Measurements from ENCODE around the gene RNF31. TPM values are rescaled to one million over a fixed set of nuclear protein-coding genes. Genes with fewer than 3 reads are reported as not detected.

RNF31 gene
- total and polyA plus RNA-seq, 2 of the 13 experiments (the other 11 are each of a cell fraction or from before 2014, with no cell fraction given) = 48.2 to 86.8 TPM

DNA sequence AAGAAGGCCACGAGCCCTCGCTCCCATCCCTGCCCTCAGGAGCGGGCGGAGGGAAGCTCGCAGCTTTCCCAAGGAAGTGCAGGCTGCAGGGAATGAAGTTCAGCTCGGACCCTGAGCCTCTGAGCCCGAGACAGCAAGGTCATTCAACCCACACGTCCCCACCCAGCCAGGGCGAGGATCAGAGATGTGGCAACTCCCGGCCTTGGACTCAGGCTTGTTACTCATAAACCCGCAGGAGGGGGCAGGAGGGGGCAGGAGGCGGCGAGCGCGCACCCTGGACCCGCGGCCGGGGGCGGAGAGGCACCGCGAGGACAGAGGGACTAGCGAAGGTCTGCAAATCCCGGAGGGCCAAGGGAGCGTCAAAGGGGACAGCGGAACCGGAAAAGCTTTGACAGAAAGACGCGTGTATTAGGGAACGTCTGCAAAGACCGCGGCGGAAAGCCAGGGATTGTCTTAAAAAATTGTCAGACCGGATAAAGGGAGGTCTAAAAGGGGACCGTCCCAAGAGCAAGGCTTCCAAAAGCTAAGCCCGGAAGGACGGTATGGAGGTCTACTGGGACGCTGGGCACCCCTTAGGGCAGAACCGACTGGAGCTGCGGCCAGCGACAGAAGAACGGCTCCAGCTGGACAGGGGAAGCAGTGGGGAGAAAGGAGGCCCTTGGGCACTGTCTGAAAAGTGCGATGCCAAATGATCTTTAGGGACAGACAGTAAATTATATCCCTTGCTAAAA, 33.3 kb upstream of the RNF31 start (continued):
- peak; percentile 83; the same call in 1 of the 2 replicates for TF ChIP-seq ZNF20 (CRISPR knock-in tag; IDR thresholded peaks at IDR 0.05)
- TF ChIP-seq ZNF343 (CRISPR knock-in tag; IDR thresholded peaks at IDR 0.05) = peak; percentile 99
- TF ChIP-seq ZNF883 (CRISPR knock-in tag; IDR thresholded peaks at IDR 0.05; ENCODE audit: not compliant biosample characterization) = peak; percentile 90
- TF ChIP-seq ZNF878 (CRISPR knock-in tag; IDR thresholded peaks at IDR 0.05) = no peak
- no peak for TF ChIP-seq MBD4 (IDR thresholded peaks at IDR 0.05; ENCODE audit: borderline replicate concordance, low read length)
- no peak for TF ChIP-seq NFAT5 (CRISPR knock-in tag; IDR thresholded peaks at IDR 0.05)
- TF ChIP-seq, protein P1, sequence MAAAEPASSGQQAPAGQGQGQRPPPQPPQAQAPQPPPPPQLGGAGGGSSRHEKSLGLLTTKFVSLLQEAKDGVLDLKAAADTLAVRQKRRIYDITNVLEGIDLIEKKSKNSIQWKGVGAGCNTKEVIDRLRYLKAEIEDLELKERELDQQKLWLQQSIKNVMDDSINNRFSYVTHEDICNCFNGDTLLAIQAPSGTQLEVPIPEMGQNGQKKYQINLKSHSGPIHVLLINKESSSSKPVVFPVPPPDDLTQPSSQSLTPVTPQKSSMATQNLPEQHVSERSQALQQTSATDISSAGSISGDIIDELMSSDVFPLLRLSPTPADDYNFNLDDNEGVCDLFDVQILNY (CRISPR knock-in tag; conservative IDR thresholded peaks at IDR 0.05) = peak; percentile 46; the same call in 1 of the 2 replicates
- TF ChIP-seq PRMT3 (CRISPR knock-in tag; IDR thresholded peaks at IDR 0.05; ENCODE audit: borderline replicate concordance, low read depth) = no peak
- no peak for TF ChIP-seq ZNF558 (CRISPR knock-in tag; IDR thresholded peaks at IDR 0.05; ENCODE audit: borderline replicate concordance)
- TF ChIP-seq MYC (CRISPR knock-in tag; IDR thresholded peaks at IDR 0.05; ENCODE audit: borderline replicate concordance) = peak; percentile 97
- peak; percentile 97; the same call in 1 of the 2 replicates for TF ChIP-seq ZNF639 (CRISPR knock-in tag; conservative IDR thresholded peaks at IDR 0.05)
- peak; percentile 99 for TF ChIP-seq BRCA1 (CRISPR knock-in tag; IDR thresholded peaks at IDR 0.05)
- TF ChIP-seq ZFYVE20 (CRISPR knock-in tag; IDR thresholded peaks at IDR 0.05; ENCODE audit: borderline replicate concordance, low read depth) = no peak
- TF ChIP-seq, protein P2, sequence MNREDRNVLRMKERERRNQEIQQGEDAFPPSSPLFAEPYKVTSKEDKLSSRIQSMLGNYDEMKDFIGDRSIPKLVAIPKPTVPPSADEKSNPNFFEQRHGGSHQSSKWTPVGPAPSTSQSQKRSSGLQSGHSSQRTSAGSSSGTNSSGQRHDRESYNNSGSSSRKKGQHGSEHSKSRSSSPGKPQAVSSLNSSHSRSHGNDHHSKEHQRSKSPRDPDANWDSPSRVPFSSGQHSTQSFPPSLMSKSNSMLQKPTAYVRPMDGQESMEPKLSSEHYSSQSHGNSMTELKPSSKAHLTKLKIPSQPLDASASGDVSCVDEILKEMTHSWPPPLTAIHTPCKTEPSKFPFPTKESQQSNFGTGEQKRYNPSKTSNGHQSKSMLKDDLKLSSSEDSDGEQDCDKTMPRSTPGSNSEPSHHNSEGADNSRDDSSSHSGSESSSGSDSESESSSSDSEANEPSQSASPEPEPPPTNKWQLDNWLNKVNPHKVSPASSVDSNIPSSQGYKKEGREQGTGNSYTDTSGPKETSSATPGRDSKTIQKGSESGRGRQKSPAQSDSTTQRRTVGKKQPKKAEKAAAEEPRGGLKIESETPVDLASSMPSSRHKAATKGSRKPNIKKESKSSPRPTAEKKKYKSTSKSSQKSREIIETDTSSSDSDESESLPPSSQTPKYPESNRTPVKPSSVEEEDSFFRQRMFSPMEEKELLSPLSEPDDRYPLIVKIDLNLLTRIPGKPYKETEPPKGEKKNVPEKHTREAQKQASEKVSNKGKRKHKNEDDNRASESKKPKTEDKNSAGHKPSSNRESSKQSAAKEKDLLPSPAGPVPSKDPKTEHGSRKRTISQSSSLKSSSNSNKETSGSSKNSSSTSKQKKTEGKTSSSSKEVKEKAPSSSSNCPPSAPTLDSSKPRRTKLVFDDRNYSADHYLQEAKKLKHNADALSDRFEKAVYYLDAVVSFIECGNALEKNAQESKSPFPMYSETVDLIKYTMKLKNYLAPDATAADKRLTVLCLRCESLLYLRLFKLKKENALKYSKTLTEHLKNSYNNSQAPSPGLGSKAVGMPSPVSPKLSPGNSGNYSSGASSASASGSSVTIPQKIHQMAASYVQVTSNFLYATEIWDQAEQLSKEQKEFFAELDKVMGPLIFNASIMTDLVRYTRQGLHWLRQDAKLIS (CRISPR knock-in tag; IDR thresholded peaks at IDR 0.05) = peak; percentile 96
- peak; percentile 99 for TF ChIP-seq ZMYM3 (CRISPR knock-in tag; IDR thresholded peaks at IDR 0.05)
- TF ChIP-seq HNRNPL (IDR thresholded peaks at IDR 0.05; ENCODE audit: low read depth, low read length) = no peak; the same call in 1 of the 2 replicates

Data from HepG2 (cell line).